GM19372 (cell line): ENCODE measurements around the gene HRH2.
"Not testable (repeated sequence)": the region's sequence is repeated elsewhere in the genome, so short reads cannot be mapped to it uniquely, and the experiment has no call there.

Source experiments
- ATAC-seq: cut with Tn5 transposase; IDR thresholded peaks from one replicate; pipeline ENCODE4 v1.9.1; 2021; ENCODE audit warnings: mild to moderate bottlenecking, low read depth, moderate library complexity; ENCODE audit not compliant: unreplicated experiment

The HRH2 gene

DNA sequence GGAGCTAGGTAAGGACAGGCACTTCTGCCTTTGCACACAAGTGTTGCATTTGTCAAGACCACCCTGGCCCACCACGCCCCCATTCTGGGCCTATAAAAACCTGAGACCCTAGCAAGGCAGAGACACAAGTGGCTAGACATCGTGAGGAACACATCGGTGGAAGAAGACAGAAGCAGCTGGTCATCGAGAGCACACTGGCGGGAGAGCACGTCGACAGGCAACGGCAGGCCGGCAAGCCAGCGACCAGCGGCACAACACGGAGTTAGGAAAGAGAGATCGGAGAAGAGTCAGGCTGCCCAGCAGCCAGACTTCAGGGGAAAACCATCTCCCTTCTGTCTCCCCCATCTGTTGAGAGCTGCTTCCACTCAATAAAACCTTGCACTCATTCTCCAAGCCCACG is 76.1 kb downstream of the HRH2 start:
- ATAC-seq, result no peak

DNA sequence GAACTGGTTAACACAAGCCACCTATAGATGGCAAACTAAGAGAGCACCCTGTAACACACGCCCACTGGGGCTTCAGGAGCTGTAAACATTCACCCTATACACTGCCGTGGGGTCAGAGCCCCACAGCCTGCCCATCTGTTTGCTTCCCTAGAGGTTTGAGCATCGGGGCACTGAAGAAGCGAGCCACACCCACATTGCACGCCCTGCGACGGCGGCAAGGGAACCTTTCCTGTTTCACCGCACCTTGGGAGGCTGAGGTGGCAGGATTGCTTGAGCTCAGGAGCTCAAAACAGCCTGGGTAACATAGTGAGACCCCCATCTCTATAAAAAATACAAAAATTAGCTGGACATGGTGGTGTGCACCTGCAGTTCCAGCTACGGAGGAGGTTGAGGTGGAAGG is 76.6 kb downstream of the HRH2 start:
- ATAC-seq, result no peak

DNA sequence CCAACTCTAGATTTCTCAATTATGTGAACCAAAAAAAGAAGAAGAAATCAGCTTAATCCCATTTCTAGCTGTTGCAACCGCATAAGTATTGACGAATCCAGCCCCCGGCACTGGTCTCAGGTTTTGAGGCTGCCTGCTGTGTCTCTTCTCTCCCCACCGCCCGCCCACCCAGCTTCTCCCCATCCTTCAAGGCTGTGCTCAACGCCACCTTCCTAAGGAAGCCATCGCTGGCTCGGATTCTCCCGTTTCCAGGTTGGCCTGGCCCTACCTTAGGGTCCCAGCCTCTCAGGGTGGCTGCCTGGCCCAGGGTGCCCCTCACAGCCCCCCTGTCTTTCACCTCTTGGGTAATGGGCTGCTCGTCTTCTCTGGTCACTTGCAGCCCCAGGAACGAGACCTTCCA is 77.8 kb downstream of the HRH2 start:
- no peak for ATAC-seq

DNA sequence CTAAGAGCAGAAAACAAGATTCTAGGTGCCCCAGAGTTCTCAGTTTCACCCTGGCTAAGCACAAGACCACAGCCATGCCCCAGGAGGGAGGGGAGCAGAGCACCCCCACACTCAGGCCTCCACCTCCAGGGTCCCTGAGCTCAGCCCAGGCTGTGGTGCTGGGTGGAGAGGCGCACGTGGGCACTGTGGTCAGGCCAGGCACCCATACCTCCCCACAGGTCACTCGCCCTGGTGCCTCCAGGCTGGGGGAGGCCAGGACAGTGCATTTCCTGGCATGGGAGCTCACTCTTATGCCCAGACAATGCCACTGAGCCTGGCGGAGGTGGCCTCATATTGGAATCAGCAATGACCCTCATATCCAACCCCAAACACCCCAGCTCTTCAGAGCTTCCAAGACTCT is 78.8 kb downstream of the HRH2 start:
- ATAC-seq, result no peak

DNA sequence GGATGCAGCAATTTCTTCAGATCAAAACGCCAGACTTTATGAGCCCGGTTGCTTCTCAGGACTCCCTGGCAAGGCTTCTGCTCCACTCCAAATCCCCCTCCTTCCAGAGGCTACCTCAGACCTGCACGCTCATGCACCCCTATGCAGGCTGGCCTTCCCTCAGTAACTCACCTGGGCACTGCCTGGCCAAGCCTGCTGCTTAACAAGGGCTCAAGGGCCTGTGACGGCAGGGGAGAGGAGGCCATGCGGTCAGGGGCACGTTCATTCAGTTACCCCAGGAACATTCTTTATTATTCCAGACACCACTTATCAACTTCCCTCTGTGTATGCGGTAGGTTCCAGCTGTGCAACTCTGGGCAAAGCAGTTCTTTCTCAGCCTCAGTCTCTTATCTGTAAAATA is 79.6 kb downstream of the HRH2 start:
- ATAC-seq, result no peak

DNA sequence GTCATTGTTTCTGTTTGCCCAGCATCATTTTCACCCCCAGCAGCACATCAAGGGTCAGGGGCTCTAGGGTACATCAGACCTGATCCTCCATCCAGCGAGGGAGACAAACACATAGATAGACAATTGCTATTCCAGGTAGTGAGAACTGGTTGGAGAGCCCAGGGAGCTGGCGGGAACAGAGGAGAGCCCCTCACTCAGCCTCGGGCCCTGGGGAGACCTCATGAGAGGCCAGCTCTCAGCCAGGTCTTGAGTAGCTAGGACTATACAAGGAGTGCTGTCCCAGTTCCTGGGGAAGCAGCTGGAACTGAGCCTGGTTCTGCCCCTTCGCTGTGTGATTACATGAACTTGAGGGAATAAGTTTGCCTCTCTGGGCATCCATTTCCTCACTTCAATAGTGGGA is 80.3 kb downstream of the HRH2 start:
- no peak for ATAC-seq

DNA sequence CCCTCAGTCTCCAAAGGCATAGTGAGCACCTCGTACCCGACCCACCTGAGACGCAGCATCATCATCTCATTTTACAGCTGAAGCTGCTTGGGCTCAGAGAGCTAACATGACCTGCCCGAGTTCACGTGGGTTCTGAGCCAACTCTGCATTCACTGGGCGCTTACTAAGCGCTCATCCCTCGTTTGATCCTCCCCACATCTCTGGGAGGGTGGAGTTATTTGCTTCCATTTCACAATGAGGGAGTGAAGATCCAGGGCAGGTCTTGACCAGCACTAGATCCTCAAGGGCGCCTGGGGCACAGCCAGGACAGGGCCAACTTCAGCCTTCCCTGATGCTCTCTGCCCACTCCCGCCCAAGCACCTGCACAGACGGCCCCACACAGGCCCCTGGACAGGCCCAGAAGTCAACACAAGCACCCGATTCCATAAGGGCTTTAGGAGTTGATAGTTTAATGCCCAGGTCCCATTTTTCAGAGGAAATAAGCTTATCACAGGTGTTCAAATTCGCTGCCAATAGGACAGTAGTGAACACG is 80.8 kb downstream of the HRH2 start:
- no peak for ATAC-seq

DNA sequence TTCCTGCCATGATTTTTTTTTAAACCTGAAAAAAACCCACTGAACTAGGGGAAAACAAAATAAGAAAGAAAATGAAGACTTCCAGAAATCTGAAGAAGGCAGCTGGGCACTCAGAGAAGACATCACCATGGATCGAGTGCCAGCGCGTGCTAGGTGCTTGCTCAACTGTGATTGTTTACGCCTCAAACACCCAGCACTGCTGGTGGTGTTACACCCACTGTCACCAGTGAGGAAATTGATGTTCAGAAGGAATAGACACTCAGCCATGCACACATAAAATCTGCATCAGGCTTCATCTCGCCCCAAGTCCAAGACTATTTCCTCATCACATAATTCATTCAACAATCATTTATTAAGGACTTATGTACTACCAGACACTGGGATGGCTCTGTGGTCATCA is 82.1 kb downstream of the HRH2 start:
- no peak for ATAC-seq

DNA sequence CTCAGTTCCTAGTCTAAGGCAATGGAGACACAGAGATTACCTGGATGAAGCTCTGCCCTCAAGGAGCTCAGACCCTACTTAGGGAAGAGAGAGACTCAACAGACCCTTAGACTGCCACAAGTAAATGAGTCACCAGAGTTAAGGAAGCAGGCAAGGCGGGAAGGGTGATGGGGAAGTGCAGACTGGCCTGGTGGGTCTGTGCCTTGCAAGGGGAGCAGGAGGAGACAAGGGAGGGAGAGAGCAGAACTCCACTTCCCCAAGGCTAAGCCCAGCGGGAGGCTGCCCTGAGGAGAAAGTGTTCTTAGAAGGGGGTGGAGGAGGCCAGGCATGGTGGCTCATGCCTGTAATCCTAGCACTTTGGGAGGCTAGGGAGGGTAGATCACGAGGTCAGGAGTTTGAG is 83.7 kb downstream of the HRH2 start:
- ATAC-seq, result no peak

DNA sequence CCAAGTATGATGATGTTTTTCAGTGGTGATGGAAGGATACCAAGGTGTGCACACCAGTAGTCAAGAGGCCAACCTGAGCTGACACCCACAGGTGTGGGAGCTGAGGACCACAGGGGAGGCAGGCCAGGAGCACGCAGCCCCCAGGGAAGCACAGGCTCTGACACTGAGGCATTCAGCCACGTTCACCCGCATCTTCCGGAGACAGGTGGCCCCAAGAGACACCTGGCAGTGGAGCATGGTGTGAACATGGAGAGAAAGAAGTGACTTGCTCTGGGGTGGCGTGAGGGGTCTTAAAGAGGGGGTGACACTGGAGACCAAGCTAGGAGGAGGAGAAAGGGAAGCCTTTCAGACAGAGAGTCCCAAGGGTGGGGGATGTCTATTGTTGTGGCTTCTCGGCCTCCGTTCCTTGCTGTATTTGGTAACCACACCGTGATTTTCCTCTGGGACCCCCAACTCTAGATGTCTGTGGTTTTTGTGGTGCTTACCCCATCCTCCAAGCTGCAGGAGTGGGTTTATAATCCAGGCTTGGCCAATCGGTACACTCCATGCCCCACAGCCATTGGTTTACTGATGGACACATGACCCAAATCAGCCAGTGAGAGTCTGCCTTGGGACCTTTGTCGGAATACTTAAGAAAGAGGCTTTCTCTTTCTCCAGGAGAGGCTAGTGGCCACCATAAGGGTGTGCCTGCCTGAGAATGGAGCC is 84.6 kb downstream of the HRH2 start:
- no peak for ATAC-seq

DNA sequence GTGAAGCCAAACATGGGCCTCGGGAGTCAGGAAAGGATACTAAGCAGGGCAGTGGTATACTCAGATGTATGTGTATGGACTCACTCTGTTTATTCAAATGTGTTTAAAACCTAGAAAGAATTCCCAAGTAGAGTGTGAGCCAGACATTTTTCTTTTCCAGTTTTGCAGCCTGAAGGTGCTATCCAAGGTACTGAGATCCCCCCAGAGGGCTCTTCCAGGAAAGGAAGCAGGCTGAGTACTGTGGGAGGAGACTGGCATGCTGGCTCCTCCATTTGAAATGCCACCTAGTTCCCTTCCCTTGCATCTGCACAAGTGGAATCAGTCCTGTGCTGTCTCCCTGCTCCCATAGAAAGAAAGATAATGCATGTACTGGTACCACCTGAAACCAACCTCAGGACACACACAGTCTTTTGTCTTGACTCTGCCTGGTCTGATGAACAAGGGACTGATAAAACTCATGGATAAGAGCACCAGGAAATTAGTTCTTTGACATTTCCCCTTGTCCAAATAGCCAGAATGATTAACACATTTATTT is 85.9 kb downstream of the HRH2 start:
- ATAC-seq, result no peak

DNA sequence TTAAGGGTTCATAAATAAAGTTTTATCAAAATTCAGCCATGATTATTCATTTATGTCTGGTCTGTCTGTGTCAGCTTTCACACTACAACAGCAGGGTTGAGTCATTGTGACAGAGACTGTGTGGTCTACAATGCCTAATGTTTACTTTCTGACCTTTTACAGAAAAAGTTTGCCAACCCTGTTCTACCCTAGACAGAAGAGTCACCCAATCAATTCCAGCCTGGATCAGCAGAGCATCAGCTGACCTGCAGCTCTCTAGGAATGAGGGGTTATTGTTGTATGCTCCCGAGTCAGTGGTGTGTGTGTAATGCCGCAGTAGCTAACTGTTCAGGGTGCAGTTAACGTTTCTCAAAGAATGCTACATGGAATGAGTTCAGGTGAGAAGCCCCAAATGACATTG is 87.3 kb downstream of the HRH2 start:
- ATAC-seq, result no peak

DNA sequence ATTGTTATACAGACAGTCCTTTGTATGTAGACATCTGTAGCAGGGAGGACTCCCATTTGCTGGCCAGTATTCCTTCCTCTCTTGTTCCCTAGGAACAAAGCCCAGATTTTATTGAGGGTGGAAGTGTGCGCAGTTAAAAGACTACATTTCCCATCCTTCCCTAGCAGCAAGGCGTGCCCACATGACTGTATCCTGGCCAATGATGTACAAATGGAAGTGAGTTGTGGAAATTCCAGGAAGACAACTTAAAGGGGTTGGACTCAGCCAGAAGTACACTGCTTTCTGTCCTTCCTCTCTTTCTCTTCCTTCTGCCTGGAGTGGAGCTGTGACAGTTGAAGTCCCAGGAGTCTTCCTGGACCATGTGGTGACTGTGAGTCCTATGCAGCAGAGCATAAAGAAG is 89.0 kb downstream of the HRH2 start:
- ATAC-seq, result no peak

DNA sequence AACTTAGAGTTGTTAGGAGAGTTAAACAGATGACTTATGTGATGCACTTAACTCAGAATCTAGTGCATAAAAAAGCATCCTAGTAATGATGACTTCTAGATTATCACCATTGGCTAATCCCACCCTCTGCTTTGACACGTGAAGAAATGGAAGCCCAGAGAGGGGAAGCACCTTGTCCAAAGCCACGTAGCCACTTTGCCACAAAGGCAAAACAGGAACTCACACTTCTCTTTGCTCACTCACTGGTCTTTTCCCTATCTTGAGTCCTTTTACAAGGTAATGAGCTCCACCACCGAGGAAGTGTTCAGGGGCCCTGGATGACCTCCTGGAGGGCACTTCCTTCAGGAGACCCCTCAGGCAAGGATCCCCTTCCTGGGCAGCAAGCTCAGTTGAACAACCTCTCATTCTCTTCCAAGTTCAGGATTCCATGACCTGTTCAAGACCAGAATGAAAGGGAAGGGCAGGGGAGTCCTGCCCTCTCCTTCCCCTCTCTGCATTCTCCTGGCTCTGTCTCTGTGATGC is 89.7 kb downstream of the HRH2 start:
- no peak for ATAC-seq

DNA sequence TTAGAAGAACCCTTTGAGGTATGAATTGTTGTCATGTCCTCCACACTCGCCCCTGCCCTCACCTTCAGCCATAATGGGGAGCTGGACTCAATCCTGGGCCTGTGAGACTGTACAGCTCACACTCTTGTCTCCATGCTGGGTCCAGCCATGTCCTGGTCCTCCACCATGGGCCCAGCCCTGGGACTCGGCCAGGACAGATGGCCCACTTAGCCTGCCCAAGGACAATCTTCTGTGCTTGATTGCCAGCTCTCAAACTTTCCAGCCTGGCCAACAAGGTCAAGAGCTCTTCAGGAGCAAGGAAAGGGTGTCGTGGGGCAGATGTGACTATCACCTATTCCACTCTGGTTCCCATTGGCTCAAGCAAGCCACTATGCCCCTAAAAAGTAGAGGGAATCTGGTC is 90.8 kb downstream of the HRH2 start:
- no peak for ATAC-seq

DNA sequence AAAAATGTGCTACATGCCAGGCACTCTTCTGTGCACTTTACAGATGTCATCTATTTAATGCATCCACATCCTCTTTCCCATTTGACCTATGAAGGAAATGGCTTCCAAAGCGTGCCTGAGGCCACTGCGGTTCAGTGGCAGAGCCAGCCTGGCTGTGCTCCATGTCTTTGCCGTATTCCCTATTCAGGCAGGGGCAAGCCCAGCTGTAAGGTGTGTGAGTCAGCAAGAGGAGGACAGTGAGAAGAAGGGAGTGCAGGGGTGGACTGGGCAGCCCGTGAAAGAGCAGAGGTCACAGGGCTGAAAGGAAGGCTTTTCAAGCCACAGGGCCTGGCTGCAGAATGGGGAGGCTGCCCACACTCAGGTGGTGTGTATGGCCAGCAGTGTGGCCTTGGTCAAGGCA is 91.7 kb downstream of the HRH2 start:
- ATAC-seq, result no peak

DNA sequence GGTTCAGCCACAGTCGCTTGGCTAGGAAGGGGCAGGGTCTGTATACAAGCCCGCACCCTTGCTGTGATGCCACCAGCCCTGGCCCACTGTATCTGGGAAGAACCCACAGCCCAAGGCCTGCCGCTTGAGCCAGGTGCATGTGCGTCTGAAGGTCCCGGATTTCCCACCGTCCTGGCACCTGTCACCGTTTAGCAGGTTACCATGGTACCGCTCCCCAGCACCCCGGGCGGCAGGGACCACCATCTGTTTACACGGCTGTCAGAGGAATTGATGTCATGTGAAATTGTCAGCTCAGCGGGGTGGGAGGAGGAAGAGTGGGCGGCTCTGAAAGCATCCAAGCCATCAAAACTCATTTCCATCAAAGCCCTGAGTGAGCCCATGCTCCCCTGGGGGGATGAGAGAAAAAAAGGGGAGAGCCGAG is 92.7 kb downstream of the HRH2 start:
- no peak for ATAC-seq

DNA sequence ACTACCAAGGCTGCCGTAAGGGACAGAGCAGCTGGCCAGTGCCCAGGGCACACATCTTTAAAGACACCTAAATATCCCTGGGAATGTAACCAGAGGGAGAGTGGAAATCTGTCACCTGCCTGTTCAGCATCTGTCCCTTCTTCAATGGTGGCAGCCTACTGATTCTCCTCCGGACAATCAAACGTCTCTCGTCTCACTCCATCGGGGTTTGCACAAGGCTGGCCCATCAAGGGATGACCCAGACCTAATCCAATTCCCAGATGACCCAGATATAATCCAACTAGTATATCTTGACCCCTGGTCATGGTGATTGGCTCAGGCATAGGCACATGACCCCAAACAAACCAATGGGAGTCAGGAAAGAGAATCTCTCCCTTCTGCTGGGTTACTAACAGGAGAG is 93.5 kb downstream of the HRH2 start:
- ATAC-seq, result no peak

DNA sequence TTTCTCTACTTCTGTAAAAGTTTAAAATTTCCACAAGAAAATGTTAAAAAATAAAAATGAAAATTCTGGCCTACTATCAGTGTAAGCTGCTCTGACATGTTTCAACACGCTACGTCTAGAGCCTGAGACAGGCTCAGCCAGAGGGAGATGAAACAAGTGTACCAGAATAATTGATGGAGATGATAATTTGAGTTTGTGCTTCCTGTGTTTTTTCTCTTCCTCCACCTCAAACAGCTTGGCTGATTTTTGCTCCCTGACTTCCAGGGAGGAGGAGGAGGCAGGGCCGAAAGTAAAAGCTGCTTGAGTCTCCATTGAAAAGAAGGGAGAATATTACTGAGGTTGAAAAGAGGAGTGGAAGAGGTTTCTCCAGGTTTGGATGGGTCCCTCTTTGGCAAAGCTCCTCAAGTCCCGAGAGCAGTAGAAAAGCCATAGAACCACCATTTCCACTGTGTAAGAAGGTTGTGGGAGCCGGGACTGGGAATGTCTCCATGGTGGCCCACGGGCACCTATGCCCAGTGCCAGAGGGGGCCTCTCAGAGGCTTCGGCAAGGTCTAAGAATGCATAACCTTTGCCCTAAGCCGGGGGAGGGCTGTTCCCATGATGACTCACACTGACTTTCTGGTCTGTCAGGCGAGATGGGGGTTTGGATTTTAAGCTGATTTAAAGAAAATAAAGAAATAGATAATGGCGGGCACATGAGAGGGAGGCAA is 95.1 kb downstream of the HRH2 start:
- no peak for ATAC-seq

DNA sequence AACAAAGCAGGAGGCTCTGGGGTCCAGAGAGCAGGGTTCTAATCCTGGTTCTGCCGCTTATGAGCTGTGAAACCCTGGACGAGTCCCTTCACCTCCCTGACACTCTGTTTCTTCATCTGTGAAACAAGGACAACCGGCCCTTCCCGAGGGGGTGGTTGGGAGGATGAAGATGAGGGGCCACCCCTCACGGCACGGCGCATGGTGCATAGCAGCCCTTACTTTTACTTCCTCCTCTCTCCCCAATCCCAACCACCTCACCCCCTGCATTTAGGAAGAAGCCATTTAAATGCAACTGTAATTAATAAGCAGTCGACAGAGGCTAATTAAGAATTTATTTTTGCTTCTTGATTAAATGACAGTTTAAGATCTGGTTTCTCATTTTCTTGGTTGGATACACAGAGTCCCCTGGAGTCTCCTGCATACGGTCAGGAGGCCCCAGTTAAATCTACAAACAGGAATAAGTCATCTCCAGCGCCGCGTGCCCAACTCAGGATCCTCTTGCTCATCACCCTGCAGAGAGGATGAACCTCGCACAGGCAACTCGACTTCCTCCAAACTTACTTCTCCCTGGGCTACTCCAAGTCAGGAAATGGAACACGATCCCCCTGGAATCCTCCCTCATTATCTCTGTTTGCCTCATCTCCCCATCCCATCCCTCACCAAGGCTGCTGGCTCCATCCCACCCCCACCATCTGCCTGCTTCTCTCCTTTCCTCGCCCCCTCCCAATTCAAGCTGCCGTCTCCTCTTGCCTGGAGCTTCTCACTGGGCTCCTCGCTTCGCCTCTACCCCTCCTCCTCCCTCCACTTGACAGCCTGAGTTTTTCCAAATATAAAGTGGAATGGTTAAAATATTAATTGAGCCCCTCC is 95.9 kb downstream of the HRH2 start:
- ATAC-seq, result no peak

DNA sequence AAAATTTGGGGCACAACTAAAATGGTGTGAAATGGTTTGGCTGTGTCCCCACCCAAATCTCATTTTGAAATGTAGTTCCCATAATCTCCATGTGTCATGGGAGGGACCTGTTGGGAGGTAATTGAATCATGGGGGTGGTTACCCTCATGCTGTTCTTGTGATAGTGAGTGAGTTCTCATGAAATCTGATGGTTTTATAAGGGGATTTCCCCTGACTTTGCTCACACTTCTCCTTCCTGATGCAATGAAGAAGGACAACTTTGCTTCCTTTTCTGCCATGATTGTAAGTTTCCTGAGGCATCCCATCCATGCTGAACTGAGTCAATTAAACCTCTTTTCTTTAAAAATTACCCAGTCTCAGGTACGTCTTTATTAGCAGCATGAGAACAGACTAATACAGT is 102.1 kb downstream of the HRH2 start:
- not testable (repeated sequence) for ATAC-seq
